ENCODE results near the gene KRT84.
"Not testable (repeated sequence)": the region's sequence is repeated elsewhere in the genome, so short reads cannot be mapped to it uniquely, and the experiment has no call there.

Gene KRT84

GRCh38 chr12:52346593-52346992 lies 38.9 kb downstream of the KRT84 start:
- H3K4me1 ChIP-seq (ENCODE audit: insufficient read depth, low read length, poor library complexity, severe bottlenecking): peaks cover 33% of the 10 kb centered on the region
- no peaks in the 10 kb centered on the region for H3K27me3 ChIP-seq (ENCODE audit: insufficient read depth, low read length, poor library complexity, severe bottlenecking)
- no peaks in the 10 kb centered on the region for H3K79me2 ChIP-seq (ENCODE audit: insufficient read depth, low read length)
- no peak overlapping the region for H2AFZ ChIP-seq (ENCODE audit: low read length)
- H3K9me3 ChIP-seq (ENCODE audit: insufficient read depth, low read depth, low read length): no peaks in the 10 kb centered on the region
- H3K4me2 ChIP-seq (ENCODE audit: low read depth, low read length, poor library complexity, severe bottlenecking): no peak overlapping the region
- TF ChIP-seq CTCF (conservative IDR thresholded peaks at IDR 0.05; ENCODE audit: low read length): no peak
- TF ChIP-seq EZH2phosphoT487 (IDR thresholded peaks at IDR 0.05; ENCODE audit: borderline replicate concordance): no peak
- H3F3A ChIP-seq (ENCODE audit: low read depth): no peaks in the 10 kb centered on the region
- H3K36me3 ChIP-seq (ENCODE audit: insufficient read depth, low read length): no peaks in the 10 kb centered on the region
- no peaks in the 10 kb centered on the region for H3K9me2 ChIP-seq (replicated peaks; ENCODE audit: low read depth, low read length)
- no peaks in the 10 kb centered on the region for H4K20me1 ChIP-seq (ENCODE audit: insufficient read depth, low read length, poor library complexity, severe bottlenecking)
- H3K4me3 ChIP-seq (ENCODE audit: low read length, poor library complexity, severe bottlenecking): no peak overlapping the region
- H3K9ac ChIP-seq (ENCODE audit: low read depth, low read length, poor library complexity, severe bottlenecking): no peak overlapping the region

- not testable (repeated sequence) for H3K79me2 ChIP-seq (ENCODE audit: insufficient read depth, low read length); H3K36me3 ChIP-seq (ENCODE audit: insufficient read depth, low read length); H3K4me3 ChIP-seq (ENCODE audit: low read length, poor library complexity, severe bottlenecking); H4K20me1 ChIP-seq (ENCODE audit: insufficient read depth, low read length, poor library complexity, severe bottlenecking); H2AFZ ChIP-seq (ENCODE audit: low read length); H3K9me2 ChIP-seq (replicated peaks; ENCODE audit: low read depth, low read length); H3K9ac ChIP-seq (ENCODE audit: low read depth, low read length, poor library complexity, severe bottlenecking); H3K9me3 ChIP-seq (ENCODE audit: insufficient read depth, low read depth, low read length); H3F3A ChIP-seq (ENCODE audit: low read depth); H3K4me2 ChIP-seq (ENCODE audit: low read depth, low read length, poor library complexity, severe bottlenecking); H3K27me3 ChIP-seq (ENCODE audit: insufficient read depth, low read length, poor library complexity, severe bottlenecking)
- H3K4me1 ChIP-seq (ENCODE audit: insufficient read depth, low read length, poor library complexity, severe bottlenecking): peaks cover 24% of the 10 kb centered on the region
These were observed 40.4 kb downstream of the KRT84 start for GRCh38 chr12:52345041-52345440.

- Histone ChIP-seq H2AFZ (ENCODE audit: low read length) (no peak overlapping the region), H4K20me1 (ENCODE audit: insufficient read depth, low read length, poor library complexity, severe bottlenecking) (no peaks in the 10 kb centered on the region), H3K4me1 (ENCODE audit: insufficient read depth, low read length, poor library complexity, severe bottlenecking) (peaks cover 18% of the 10 kb centered on the region), H3K4me2 (ENCODE audit: low read depth, low read length, poor library complexity, severe bottlenecking) (no peak overlapping the region), H3K27me3 (ENCODE audit: insufficient read depth, low read length, poor library complexity, severe bottlenecking) (no peaks in the 10 kb centered on the region), H3K9ac (ENCODE audit: low read depth, low read length, poor library complexity, severe bottlenecking) (no peak overlapping the region), H3F3A (ENCODE audit: low read depth) (no peaks in the 10 kb centered on the region), H3K4me3 (ENCODE audit: low read length, poor library complexity, severe bottlenecking) (no peak overlapping the region), H3K9me2 (replicated peaks; ENCODE audit: low read depth, low read length) (no peaks in the 10 kb centered on the region), H3K79me2 (ENCODE audit: insufficient read depth, low read length) (no peaks in the 10 kb centered on the region), H3K36me3 (ENCODE audit: insufficient read depth, low read length) (no peaks in the 10 kb centered on the region), H3K9me3 (ENCODE audit: insufficient read depth, low read depth, low read length) (no peaks in the 10 kb centered on the region)
- TF ChIP-seq CTCF (conservative IDR thresholded peaks at IDR 0.05; ENCODE audit: low read length) (no peak; the same call in 1 of the 2 replicates), EZH2phosphoT487 (IDR thresholded peaks at IDR 0.05; ENCODE audit: borderline replicate concordance) (no peak)
These were observed 41.3 kb downstream of the KRT84 start for GRCh38 chr12:52344111-52344510.

GRCh38 chr12:52343550-52343949 lies 41.9 kb downstream of the KRT84 start:
- Histone ChIP-seq H3F3A (ENCODE audit: low read depth) (no peaks in the 10 kb centered on the region), H3K4me2 (ENCODE audit: low read depth, low read length, poor library complexity, severe bottlenecking) (no peak overlapping the region), H3K9ac (ENCODE audit: low read depth, low read length, poor library complexity, severe bottlenecking) (no peak overlapping the region), H3K9me2 (replicated peaks; ENCODE audit: low read depth, low read length) (no peaks in the 10 kb centered on the region), H3K9me3 (ENCODE audit: insufficient read depth, low read depth, low read length) (no peaks in the 10 kb centered on the region), H3K4me3 (ENCODE audit: low read length, poor library complexity, severe bottlenecking) (no peak overlapping the region), H4K20me1 (ENCODE audit: insufficient read depth, low read length, poor library complexity, severe bottlenecking) (no peaks in the 10 kb centered on the region), H3K4me1 (ENCODE audit: insufficient read depth, low read length, poor library complexity, severe bottlenecking) (peaks cover 14% of the 10 kb centered on the region), H3K79me2 (ENCODE audit: insufficient read depth, low read length) (no peaks in the 10 kb centered on the region), H2AFZ (ENCODE audit: low read length) (no peak overlapping the region), H3K27me3 (ENCODE audit: insufficient read depth, low read length, poor library complexity, severe bottlenecking) (no peaks in the 10 kb centered on the region), H3K36me3 (ENCODE audit: insufficient read depth, low read length) (no peaks in the 10 kb centered on the region)
- TF ChIP-seq CTCF (conservative IDR thresholded peaks at IDR 0.05; ENCODE audit: low read length) (no peak), EZH2phosphoT487 (IDR thresholded peaks at IDR 0.05; ENCODE audit: borderline replicate concordance) (no peak)
